IMR-90 (cell line): ENCODE measurements around the gene FSIP1. TPM values are rescaled to one million over a fixed set of nuclear protein-coding genes. Genes with fewer than 3 reads are reported as not detected.
A peak's percentile ranks its signal among the peaks of the same experiment; 100 is the strongest.

Source experiments
- ATAC-seq: fragments of 200-7000 bp; cut with Tn5 transposase; 2 replicates; pipeline ENCODE4 v1.9.1; 2020; ENCODE audit warnings: low read depth, mild to moderate bottlenecking, moderate library complexity
- BruUV-seq: library from RNA; stranded (reverse); fragments of 400-500 nt; replicated peaks from 2 replicates; lab custom pipeline; 2021; lab: Mats Ljungman, UMichigan
- CTCF ChIA-PET: fragments of 300-600 bp; formaldehyde crosslinking; extraction: SDS; loops from one replicate; lab custom pipeline; 2021; ENCODE audit warnings: antibody characterized with exemption; lab: Yijun Ruan, JAX
- POLR2A ChIA-PET: fragments of 300-600 bp; sonication (Branson Sonifier 250); formaldehyde crosslinking; loops from one replicate; lab custom pipeline; 2022; ENCODE audit warnings: antibody characterized with exemption; ENCODE audit not compliant: unreplicated experiment; lab: Charles Lee
- DNase-seq: peaks from one replicate; pipeline ENCODE4 v3.0.0; 2013
- H2AFZ ChIP-seq: replicated peaks from 2 replicates; pipeline ENCODE3; 2013; ENCODE audit warnings: low read length, mild to moderate bottlenecking; ENCODE audit not compliant: poor library complexity
- H2AK5ac ChIP-seq: 2 replicates; pipeline ENCODE4 v1.6.1; 2013; ENCODE audit warnings: low read depth, low read length, inconsistent platforms
- H2AK9ac ChIP-seq: replicated peaks from 2 replicates; pipeline ENCODE3; 2013; ENCODE audit warnings: mild to moderate bottlenecking, low read depth, low read length, moderate library complexity; ENCODE audit not compliant: poor library complexity
- H2BK120ac ChIP-seq: 2 replicates; pipeline ENCODE4 v1.6.1; 2013; ENCODE audit warnings: low read depth, low read length, inconsistent platforms
- H2BK15ac ChIP-seq: 3 replicates; pipeline ENCODE4 v1.6.1; 2013; ENCODE audit warnings: low read depth, low read length, inconsistent platforms
- H2BK20ac ChIP-seq: 2 replicates; pipeline ENCODE4 v1.6.1; 2013; ENCODE audit warnings: low read depth, mild to moderate bottlenecking, inconsistent platforms, low read length, moderate library complexity
- H2BK5ac ChIP-seq: 2 replicates; pipeline ENCODE4 v1.6.1; 2013; ENCODE audit warnings: mild to moderate bottlenecking, low read depth, low read length, inconsistent platforms; ENCODE audit not compliant: poor library complexity, severe bottlenecking
- H3K14ac ChIP-seq: replicated peaks from 2 replicates; pipeline ENCODE4 v1.6.1; 2013; ENCODE audit warnings: low read depth, low read length, inconsistent platforms
- H3K18ac ChIP-seq: 2 replicates; pipeline ENCODE4 v1.6.1; 2013; ENCODE audit warnings: low read depth, low read length, control low read depth
- H3K23ac ChIP-seq: 2 replicates; pipeline ENCODE4 v1.6.1; 2013; ENCODE audit warnings: low read depth, low read length, inconsistent platforms
- H3K27ac ChIP-seq: 2 replicates; pipeline ENCODE4 v1.5.1; 2013; ENCODE audit warnings: mild to moderate bottlenecking, control low read depth, low read length; ENCODE audit not compliant: insufficient read depth
- H3K27me3 ChIP-seq: 2 replicates; pipeline ENCODE4 v1.6.1; 2013; ENCODE audit warnings: low read length; ENCODE audit not compliant: control insufficient read depth, insufficient read depth
- H3K36me3 ChIP-seq: 2 replicates; pipeline ENCODE4 v1.6.1; 2013; ENCODE audit warnings: low read length, mixed read lengths; ENCODE audit not compliant: control insufficient read depth, insufficient read depth
- H3K4ac ChIP-seq: 2 replicates; pipeline ENCODE4 v1.6.1; 2013; ENCODE audit warnings: low read depth, low read length, inconsistent platforms
- H3K4me1 ChIP-seq: 2 replicates; pipeline ENCODE4 v1.6.1; 2013; ENCODE audit warnings: low read length, mixed read lengths; ENCODE audit not compliant: control insufficient read depth, insufficient read depth
- H3K4me2 ChIP-seq: 2 replicates; pipeline ENCODE4 v1.6.1; 2013; ENCODE audit warnings: low read depth, mild to moderate bottlenecking, control low read depth, low read length, moderate library complexity
- H3K4me3 ChIP-seq: 2 replicates; pipeline ENCODE4 v1.5.1; 2013; ENCODE audit warnings: low read depth, mild to moderate bottlenecking, control low read depth, low read length, moderate library complexity; ENCODE audit not compliant: insufficient read depth
- H3K56ac ChIP-seq: 2 replicates; pipeline ENCODE4 v1.6.1; 2013; ENCODE audit warnings: low read length, inconsistent platforms; ENCODE audit not compliant: insufficient read depth; ENCODE audit errors: extremely low read depth
- H3K79me1 ChIP-seq, 2 experiments: 2 replicates each; pipeline ENCODE4 v1.6.1; 2013; ENCODE audit warnings: low read length in 2 of 2, inconsistent platforms in 1 of 2, low read depth in 1 of 2
- H3K9ac ChIP-seq: 2 replicates; pipeline ENCODE4 v1.6.1; 2013; ENCODE audit warnings: low read depth, low read length, control low read depth
- H3K9me1 ChIP-seq: 2 replicates; pipeline ENCODE4 v1.6.1; 2013; ENCODE audit warnings: low read length, inconsistent platforms; ENCODE audit not compliant: insufficient read depth
- H3K9me3 ChIP-seq: 2 replicates; pipeline ENCODE4 v1.6.1; 2013; ENCODE audit warnings: low read length; ENCODE audit not compliant: control insufficient read depth, insufficient read depth
- H4K20me1 ChIP-seq: 2 replicates; pipeline ENCODE4 v1.6.1; 2013; ENCODE audit warnings: low read length, inconsistent platforms; ENCODE audit not compliant: insufficient read depth
- H4K5ac ChIP-seq: 2 replicates; pipeline ENCODE4 v1.6.1; 2013; ENCODE audit warnings: mild to moderate bottlenecking, low read depth, low read length, control low read depth
- H4K8ac ChIP-seq, 2 experiments: 2 replicates each; pipeline ENCODE4 v1.6.1; 2013; ENCODE audit warnings: low read depth in 2 of 2, low read length in 2 of 2, control low read depth in 1 of 2, inconsistent platforms in 1 of 2
- H4K91ac ChIP-seq: 2 replicates; pipeline ENCODE4 v1.6.1; 2013; ENCODE audit warnings: low read depth, low read length, inconsistent platforms; ENCODE audit not compliant: insufficient read depth
- MAZ ChIP-seq: IDR thresholded peaks from 2 replicates; pipeline ENCODE4 v1.6.1; 2012; ENCODE audit warnings: low read depth, mild to moderate bottlenecking, low read length, improper control_type of control experiment, moderate library complexity, borderline replicate concordance
- NFE2L2 ChIP-seq: fragments of 150-350 bp; IDR thresholded peaks from 2 replicates; pipeline ENCODE4 v1.6.1; 2016; ENCODE audit warnings: low read depth, mild to moderate bottlenecking, low read length
- POLR2A ChIP-seq: IDR thresholded peaks from 2 replicates; pipeline ENCODE4 v1.6.1; 2012; ENCODE audit warnings: mild to moderate bottlenecking, low read depth, low read length
- WGBS, 2 experiments: methylation state at CpG; one replicate each; pipeline versions ENCODE4 v1.1.5 to v1.1.7; 2013; ENCODE audit warnings: missing lambda C conversion rate in 2 of 2; ENCODE audit not compliant: insufficient read length in 1 of 2; ENCODE audit errors: extremely low coverage in 2 of 2; 5-methylcytosine and 5-hydroxymethylcytosine counted together
- dilution Hi-C: fragments of 300-500 bp; cut with HindIII; formaldehyde crosslinking; loops from one replicate; pipeline ENCODE4 v1.14.3; 2018; ENCODE audit warnings: low sequenced_read_pairs; ENCODE audit not compliant: unreplicated experiment
- in situ Hi-C: fragments of 300-500 bp; cut with MboI; formaldehyde crosslinking; loops from 3 replicates; pipeline ENCODE4 v1.14.3; 2019; ENCODE audit warnings: low sequenced_read_pairs, inconsistent platforms, mixed read lengths
- intact Hi-C: fragments of 100-400 bp; cut with micrococcal nuclease; formaldehyde crosslinking; loops from 2 replicates; pipeline ENCODE4 v1.10.0; 2022
- polyA plus RNA-seq, 3 experiments: library from polyadenylated mRNA; depleted of rRNA; stranded (reverse); fragments of >200 nt; gene quantifications; 2 replicates each; pipeline ENCODE4 v1.2.3, GENCODE V29; 2012; ENCODE audit warnings: low replicate concordance in 1 of 3
- total RNA-seq: library from RNA; depleted of rRNA; stranded (reverse); fragments of >200 nt; gene quantifications from 2 replicates; pipeline ENCODE4 v1.2.3, GENCODE V29; 2012
- TF ChIP-seq, protein P1 (sequence below): fragments of 150-350 bp; IDR thresholded peaks from 2 replicates; pipeline ENCODE4 v1.6.1; 2017; ENCODE audit warnings: mild to moderate bottlenecking, antibody characterized with exemption, low read length, low read depth
- TF ChIP-seq, protein P2 (sequence below): fragments of 150-350 bp; IDR thresholded peaks from 2 replicates; pipeline ENCODE4 v1.6.1; 2016; ENCODE audit warnings: low read depth, mild to moderate bottlenecking, low read length, moderate library complexity, borderline replicate concordance

Gene FSIP1
- total and polyA plus RNA-seq, 2 of the 4 experiments (the other 2 are of a cell fraction), result 0.10 to 0.18 TPM

DNA sequence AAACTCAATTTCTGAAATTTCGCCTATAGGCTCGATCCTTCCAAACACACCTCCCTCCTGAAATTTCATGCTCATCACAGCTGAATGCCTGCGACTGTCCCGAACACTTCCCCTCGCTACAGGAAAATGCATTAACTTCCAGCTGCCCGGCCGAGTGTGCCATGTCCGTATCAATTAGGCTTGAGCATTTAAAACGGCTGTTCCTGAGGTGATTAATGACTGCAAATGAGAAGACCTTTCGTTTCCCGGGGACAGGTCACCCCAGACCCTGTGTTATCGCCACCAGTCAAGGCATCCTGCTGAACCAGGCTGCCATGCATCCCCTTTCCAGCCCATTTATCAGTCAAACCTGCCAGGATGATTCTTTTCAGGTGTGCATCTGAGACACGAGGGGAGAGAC, 138.5 kb downstream of the FSIP1 start:
- H3K56ac ChIP-seq, result no peak overlapping the region
- H3K27ac ChIP-seq, result no peak overlapping the region
- H3K9me1 ChIP-seq, result peaks cover 2% of the 10 kb centered on the region; the same call in 1 of the 2 replicates
- peak overlapping the region; percentile 3; the same call in 1 of the 2 replicates for H2AK5ac ChIP-seq
- no peak for TF ChIP-seq POLR2A
- TF ChIP-seq NFE2L2, result no peak
- no peak for TF ChIP-seq MAZ
- TF ChIP-seq, protein P1, sequence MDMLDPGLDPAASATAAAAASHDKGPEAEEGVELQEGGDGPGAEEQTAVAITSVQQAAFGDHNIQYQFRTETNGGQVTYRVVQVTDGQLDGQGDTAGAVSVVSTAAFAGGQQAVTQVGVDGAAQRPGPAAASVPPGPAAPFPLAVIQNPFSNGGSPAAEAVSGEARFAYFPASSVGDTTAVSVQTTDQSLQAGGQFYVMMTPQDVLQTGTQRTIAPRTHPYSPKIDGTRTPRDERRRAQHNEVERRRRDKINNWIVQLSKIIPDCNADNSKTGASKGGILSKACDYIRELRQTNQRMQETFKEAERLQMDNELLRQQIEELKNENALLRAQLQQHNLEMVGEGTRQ, result no peak
- TF ChIP-seq, protein P2, sequence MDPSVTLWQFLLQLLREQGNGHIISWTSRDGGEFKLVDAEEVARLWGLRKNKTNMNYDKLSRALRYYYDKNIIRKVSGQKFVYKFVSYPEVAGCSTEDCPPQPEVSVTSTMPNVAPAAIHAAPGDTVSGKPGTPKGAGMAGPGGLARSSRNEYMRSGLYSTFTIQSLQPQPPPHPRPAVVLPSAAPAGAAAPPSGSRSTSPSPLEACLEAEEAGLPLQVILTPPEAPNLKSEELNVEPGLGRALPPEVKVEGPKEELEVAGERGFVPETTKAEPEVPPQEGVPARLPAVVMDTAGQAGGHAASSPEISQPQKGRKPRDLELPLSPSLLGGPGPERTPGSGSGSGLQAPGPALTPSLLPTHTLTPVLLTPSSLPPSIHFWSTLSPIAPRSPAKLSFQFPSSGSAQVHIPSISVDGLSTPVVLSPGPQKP, result no peak
- no peaks in the 10 kb centered on the region for H3K79me1 ChIP-seq
- no peak overlapping the region for H3K18ac ChIP-seq
- no peak overlapping the region for H4K5ac ChIP-seq
- H3K4me2 ChIP-seq, result no peak overlapping the region
- no peak overlapping the region for H2BK20ac ChIP-seq
- no peak overlapping the region for H3K4me3 ChIP-seq
- ATAC-seq (no peak), DNase-seq (no peak)
- peaks cover 6% of the 10 kb centered on the region; the same call in 1 of the 2 replicates for H3K4me1 ChIP-seq
- H2BK5ac ChIP-seq, result no peak overlapping the region
- H4K91ac ChIP-seq, result no peak overlapping the region
- no TSS peak for BruUV-seq
- dilution Hi-C loops (no loop called here), intact Hi-C loops (no loop called here), in situ Hi-C loops (no loop called here)
- ChIA-PET POLR2A (no interaction called here), CTCF (no interaction called here)
- no peaks in the 10 kb centered on the region for H3K27me3 ChIP-seq
- no peak overlapping the region for H3K14ac ChIP-seq
- H3K4ac ChIP-seq, result no peak overlapping the region
- H3K9me3 ChIP-seq, result no peaks in the 10 kb centered on the region
- 74% methylated on average over 10 of the region's 13 CpGs; no CpG with 5 or more reads in 1 of the 2 experiments for WGBS, 2 experiments
- no peak overlapping the region for H2AFZ ChIP-seq
- H4K20me1 ChIP-seq, result no peaks in the 10 kb centered on the region
- H2AK9ac ChIP-seq, result no peak overlapping the region
- no peak overlapping the region for H2BK120ac ChIP-seq
- H3K36me3 ChIP-seq, result no peaks in the 10 kb centered on the region
- no peak overlapping the region for H4K8ac ChIP-seq
- H3K9ac ChIP-seq, result no peak overlapping the region
- H2BK15ac ChIP-seq, result no peak overlapping the region
- H3K23ac ChIP-seq, result no peak overlapping the region
